ENCODE results near the gene LMOD3. TPM values are rescaled to one million over a fixed set of nuclear protein-coding genes. Genes with fewer than 3 reads are reported as not detected.
A peak's percentile ranks its signal among the peaks of the same experiment; 100 is the strongest.

LMOD3 gene
- total RNA-seq, 1 donor from 2014 or later = 0.63 TPM

- DNase-seq (ENCODE audit: low spot score) = no peak
Measured at GRCh38 chr3:69121950-69122349, 445 bp downstream of the LMOD3 start.

GRCh38 chr3:69121513-69121912 is 882 bp downstream of the LMOD3 start:
- no peak for DNase-seq (ENCODE audit: low spot score)

GRCh38 chr3:69120879-69121464 is 1.4 kb downstream of the LMOD3 start:
- peak; percentile 72 for DNase-seq (ENCODE audit: low spot score)

GRCh38 chr3:69119681-69120080 is 2.7 kb downstream of the LMOD3 start:
- DNase-seq (ENCODE audit: low spot score) = no peak

GRCh38 chr3:69119138-69119537 is 3.3 kb downstream of the LMOD3 start:
- DNase-seq (ENCODE audit: low spot score) = no peak

GRCh38 chr3:69118555-69118954 is 3.8 kb downstream of the LMOD3 start:
- no peak for DNase-seq (ENCODE audit: low spot score)

GRCh38 chr3:69116897-69117296 is 5.5 kb downstream of the LMOD3 start:
- peak; percentile 56 for DNase-seq (ENCODE audit: low spot score)

GRCh38 chr3:69116162-69116561 is 6.2 kb downstream of the LMOD3 start:
- DNase-seq (ENCODE audit: low spot score) = no peak

GRCh38 chr3:69115731-69116130 is 6.7 kb downstream of the LMOD3 start:
- no peak for DNase-seq (ENCODE audit: low spot score)

- no peak for DNase-seq (ENCODE audit: low spot score)
Measured at GRCh38 chr3:69113536-69113935, 8.9 kb downstream of the LMOD3 start.

GRCh38 chr3:69110941-69111546 is 11.4 kb downstream of the LMOD3 start:
- DNase-seq (ENCODE audit: low spot score) = no peak

- DNase-seq (ENCODE audit: low spot score) = no peak
Measured at GRCh38 chr3:69108811-69109210, 13.6 kb downstream of the LMOD3 start.

- DNase-seq (ENCODE audit: low spot score) = no peak
Measured at GRCh38 chr3:69107841-69108240, 14.6 kb downstream of the LMOD3 start.

GRCh38 chr3:69105320-69105719 is 17.1 kb downstream of the LMOD3 start:
- no peak for DNase-seq (ENCODE audit: low spot score)

- DNase-seq (ENCODE audit: low spot score) = no peak
Measured at GRCh38 chr3:69104586-69104985, 17.8 kb downstream of the LMOD3 start.

- DNase-seq (ENCODE audit: low spot score) = no peak
Measured at GRCh38 chr3:69103123-69103522, 19.3 kb downstream of the LMOD3 start.

- no peak for DNase-seq (ENCODE audit: low spot score)
Measured at GRCh38 chr3:69102384-69102783, 20.0 kb downstream of the LMOD3 start.

GRCh38 chr3:69099576-69099975 is 22.8 kb downstream of the LMOD3 start:
- DNase-seq (ENCODE audit: low spot score) = no peak

- DNase-seq (ENCODE audit: low spot score) = no peak
Measured at GRCh38 chr3:69097407-69098086, 24.8 kb downstream of the LMOD3 start.

GRCh38 chr3:69096299-69096698 is 26.1 kb downstream of the LMOD3 start:
- no peak for DNase-seq (ENCODE audit: low spot score)

- no peak for DNase-seq (ENCODE audit: low spot score)
Measured at GRCh38 chr3:69095636-69096035, 26.8 kb downstream of the LMOD3 start.

GRCh38 chr3:69094467-69095205 is 27.8 kb downstream of the LMOD3 start:
- DNase-seq (ENCODE audit: low spot score) = no peak
